HepG2 (cell line): ENCODE results near the gene PRKAG1. TPM values are rescaled to one million over a fixed set of nuclear protein-coding genes. Genes with fewer than 3 reads are reported as not detected.

Experiments
- ESRRA ChIP-seq: sonication (generic); formaldehyde crosslinking; IDR thresholded peaks from 2 replicates; pipeline ENCODE4 v1.5.1; 2020; ENCODE audit warnings: mild to moderate bottlenecking, low read depth, missing genetic modification reagents
- GZF1 ChIP-seq: sonication (generic); formaldehyde crosslinking; IDR thresholded peaks from 2 replicates; pipeline ENCODE4 v1.5.1; 2020; ENCODE audit warnings: mild to moderate bottlenecking, missing genetic modification reagents
- MATR3 ChIP-seq: sonication (generic); formaldehyde crosslinking; IDR thresholded peaks from 2 replicates; pipeline ENCODE4 v1.4.0; 2020; ENCODE audit warnings: missing genetic modification reagents
- MYNN ChIP-seq: sonication (generic); formaldehyde crosslinking; IDR thresholded peaks from 2 replicates; pipeline ENCODE4 v1.4.0; 2020; ENCODE audit warnings: mild to moderate bottlenecking, low read depth, missing genetic modification reagents
- NR3C1 ChIP-seq: sonication (generic); formaldehyde crosslinking; IDR thresholded peaks from 2 replicates; pipeline ENCODE4 v1.4.0; 2020; ENCODE audit warnings: missing genetic modification reagents
- POLR2AphosphoS5 ChIP-seq: IDR thresholded peaks from 2 replicates; pipeline ENCODE4 v1.6.1; 2012; ENCODE audit warnings: low read depth, low read length
- RAD51 ChIP-seq: fragments of 450-650 bp; IDR thresholded peaks from 2 replicates; pipeline ENCODE4 v1.6.1; 2016; ENCODE audit warnings: borderline replicate concordance
- RXRA ChIP-seq: sonication (generic); formaldehyde crosslinking; IDR thresholded peaks from 2 replicates; pipeline ENCODE4 v1.5.1; 2020; ENCODE audit warnings: missing genetic modification reagents
- SMC3 ChIP-seq: IDR thresholded peaks from 2 replicates; pipeline ENCODE4 v1.6.1; 2011; ENCODE audit warnings: low read length, improper control_type of control experiment
- STAT5B ChIP-seq: sonication (generic); formaldehyde crosslinking; IDR thresholded peaks from 2 replicates; pipeline ENCODE4 v1.4.0; 2020; ENCODE audit warnings: missing genetic modification reagents
- ZNF329 ChIP-seq: sonication (generic); formaldehyde crosslinking; IDR thresholded peaks from 2 replicates; pipeline ENCODE4 v1.9.0; 2021; ENCODE audit warnings: low read depth, mild to moderate bottlenecking, missing genetic modification reagents
- ZNF44 ChIP-seq: sonication (generic); formaldehyde crosslinking; IDR thresholded peaks from 2 replicates; pipeline ENCODE4 v1.5.1; 2020; ENCODE audit warnings: mild to moderate bottlenecking, missing genetic modification reagents
- ZNF558 ChIP-seq: sonication (generic); formaldehyde crosslinking; IDR thresholded peaks from 2 replicates; pipeline ENCODE4 v1.9.0; 2022; ENCODE audit warnings: mild to moderate bottlenecking, missing genetic modification reagents, borderline replicate concordance
- ZNF614 ChIP-seq: IDR thresholded peaks from 2 replicates; pipeline ENCODE4 v1.6.1; 2018; ENCODE audit warnings: missing biosample characterization, missing genetic modification reagents, inconsistent platforms, borderline replicate concordance
- ZNF615 ChIP-seq: sonication (generic); formaldehyde crosslinking; IDR thresholded peaks from 2 replicates; pipeline ENCODE4 v1.5.0; 2020; ENCODE audit warnings: mild to moderate bottlenecking, missing genetic modification reagents, borderline replicate concordance
- ZNF616 ChIP-seq: sonication (generic); formaldehyde crosslinking; IDR thresholded peaks from 2 replicates; pipeline ENCODE4 v1.5.0; 2020; ENCODE audit warnings: low read depth, mild to moderate bottlenecking, missing genetic modification reagents
- ZNF841 ChIP-seq: sonication (generic); formaldehyde crosslinking; IDR thresholded peaks from 2 replicates; pipeline ENCODE4 v1.8.1; 2023; ENCODE audit warnings: missing genetic modification reagents, borderline replicate concordance
- polyA plus RNA-seq, 8 experiments: library from polyadenylated mRNA; depleted of rRNA in 3 of 8; stranded (reverse) in 7 of 8; unstranded in 1 of 8; fragments of >200 nt; fragmentation: Illumina TruSeq in 4 of 8; extraction: Trizol in 4 of 8; gene quantifications; 2 replicates each; pipeline versions ENCODE4 v1.2.1 to v1.2.3, GENCODE V29; 2011 to 2016; ENCODE audit warnings: low read depth in 4 of 8, missing spikeins in 1 of 8, mixed read lengths in 1 of 8; ENCODE audit not compliant: insufficient read depth in 1 of 8
- total RNA-seq, 5 experiments: library from RNA; depleted of rRNA; stranded (reverse); fragments of >200 nt; fragmentation: Illumina TruSeq; extraction: Trizol; gene quantifications; 2 replicates each; pipeline ENCODE4 v1.2.3, GENCODE V29; 2016; ENCODE audit warnings: low read depth in 1 of 5
- TF ChIP-seq, protein P1 (sequence below): sonication (generic); formaldehyde crosslinking; IDR thresholded peaks from 2 replicates; pipeline ENCODE4 v1.4.0; 2020; ENCODE audit warnings: missing genetic modification reagents
- TF ChIP-seq, protein P2 (sequence below): sonication (generic); formaldehyde crosslinking; IDR thresholded peaks from 2 replicates; pipeline ENCODE4 v1.4.0; 2020; ENCODE audit warnings: missing genetic modification reagents
- TF ChIP-seq, protein P3 (sequence below): sonication (generic); formaldehyde crosslinking; IDR thresholded peaks from 2 replicates; pipeline ENCODE4 v1.4.0; 2020; ENCODE audit warnings: mild to moderate bottlenecking, missing genetic modification reagents

PRKAG1 gene
- total and polyA plus RNA-seq, 2 of the 13 experiments (the other 11 are each of a cell fraction or from before 2014, with no cell fraction given): 26.1 to 32.8 TPM

DNA sequence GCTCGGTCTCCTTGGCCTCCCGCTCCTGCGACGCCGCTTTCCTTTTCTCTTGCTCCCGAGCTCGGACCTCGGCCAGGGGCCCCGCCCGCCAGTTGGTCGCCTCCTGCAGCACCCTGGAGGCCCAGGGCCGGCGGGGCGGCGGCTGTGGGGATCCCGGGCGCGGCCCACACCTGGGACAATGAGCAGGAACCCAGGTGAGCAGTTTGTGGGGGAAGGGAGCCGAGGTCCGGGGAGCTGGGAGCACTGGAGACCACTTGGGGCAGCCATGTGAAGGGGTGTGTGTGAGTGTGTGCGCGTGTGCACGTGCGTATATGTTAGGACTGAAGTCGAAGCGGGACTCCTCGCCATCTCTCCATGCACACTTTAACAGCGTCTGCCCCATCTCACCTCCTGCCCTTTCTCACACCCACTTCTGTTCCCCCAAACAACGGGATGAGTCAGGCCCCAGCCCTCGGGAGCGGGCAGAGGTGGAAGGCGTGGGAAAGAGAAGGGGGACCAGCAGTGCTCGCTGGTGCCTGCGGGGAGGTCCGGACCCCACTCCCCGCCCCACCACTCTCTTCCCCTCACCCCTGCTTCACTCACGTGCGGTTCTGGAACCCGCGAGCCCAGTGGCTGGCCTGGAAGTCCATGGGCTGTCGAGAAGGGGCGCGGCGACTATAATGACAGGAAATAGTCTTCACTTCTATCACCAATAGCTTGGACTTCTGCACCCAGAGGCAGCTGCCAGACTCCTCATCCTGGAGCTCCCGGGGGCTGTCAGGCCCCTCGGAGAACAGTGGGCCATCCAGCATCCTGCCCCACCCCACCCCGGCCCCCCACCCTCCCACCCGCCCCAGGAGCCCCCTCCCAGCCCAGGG is 19.9 kb downstream of the PRKAG1 start (continued):
- TF ChIP-seq, protein P1, sequence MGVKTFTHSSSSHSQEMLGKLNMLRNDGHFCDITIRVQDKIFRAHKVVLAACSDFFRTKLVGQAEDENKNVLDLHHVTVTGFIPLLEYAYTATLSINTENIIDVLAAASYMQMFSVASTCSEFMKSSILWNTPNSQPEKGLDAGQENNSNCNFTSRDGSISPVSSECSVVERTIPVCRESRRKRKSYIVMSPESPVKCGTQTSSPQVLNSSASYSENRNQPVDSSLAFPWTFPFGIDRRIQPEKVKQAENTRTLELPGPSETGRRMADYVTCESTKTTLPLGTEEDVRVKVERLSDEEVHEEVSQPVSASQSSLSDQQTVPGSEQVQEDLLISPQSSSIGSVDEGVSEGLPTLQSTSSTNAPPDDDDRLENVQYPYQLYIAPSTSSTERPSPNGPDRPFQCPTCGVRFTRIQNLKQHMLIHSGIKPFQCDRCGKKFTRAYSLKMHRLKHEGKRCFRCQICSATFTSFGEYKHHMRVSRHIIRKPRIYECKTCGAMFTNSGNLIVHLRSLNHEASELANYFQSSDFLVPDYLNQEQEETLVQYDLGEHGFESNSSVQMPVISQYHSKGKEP: no peak
- TF ChIP-seq ZNF615 (CRISPR knock-in tag): no peak
- no peak for TF ChIP-seq NR3C1 (CRISPR knock-in tag)
- peak; percentile 95 for TF ChIP-seq ZNF616 (CRISPR knock-in tag)
- TF ChIP-seq SMC3: no peak
- no peak for TF ChIP-seq MATR3 (CRISPR knock-in tag)
- peak; percentile 27; the same call in 1 of the 2 replicates for TF ChIP-seq ZNF558 (CRISPR knock-in tag)
- TF ChIP-seq STAT5B: 0 out of 2 replicates have a peak, but pooled peaks have one; percentile 26
- TF ChIP-seq ZNF841 (CRISPR knock-in tag): 0 out of 2 replicates have a peak, but pooled peaks have one; percentile 88
- TF ChIP-seq ESRRA (CRISPR knock-in tag): 0 out of 2 replicates have a peak, but pooled peaks have one; percentile 39
- peak; percentile 74 for TF ChIP-seq ZNF329 (CRISPR knock-in tag)
- no peak for TF ChIP-seq RAD51
- TF ChIP-seq ZNF44 (CRISPR knock-in tag): no peak
- no peak for TF ChIP-seq RXRA
- TF ChIP-seq, protein P2, sequence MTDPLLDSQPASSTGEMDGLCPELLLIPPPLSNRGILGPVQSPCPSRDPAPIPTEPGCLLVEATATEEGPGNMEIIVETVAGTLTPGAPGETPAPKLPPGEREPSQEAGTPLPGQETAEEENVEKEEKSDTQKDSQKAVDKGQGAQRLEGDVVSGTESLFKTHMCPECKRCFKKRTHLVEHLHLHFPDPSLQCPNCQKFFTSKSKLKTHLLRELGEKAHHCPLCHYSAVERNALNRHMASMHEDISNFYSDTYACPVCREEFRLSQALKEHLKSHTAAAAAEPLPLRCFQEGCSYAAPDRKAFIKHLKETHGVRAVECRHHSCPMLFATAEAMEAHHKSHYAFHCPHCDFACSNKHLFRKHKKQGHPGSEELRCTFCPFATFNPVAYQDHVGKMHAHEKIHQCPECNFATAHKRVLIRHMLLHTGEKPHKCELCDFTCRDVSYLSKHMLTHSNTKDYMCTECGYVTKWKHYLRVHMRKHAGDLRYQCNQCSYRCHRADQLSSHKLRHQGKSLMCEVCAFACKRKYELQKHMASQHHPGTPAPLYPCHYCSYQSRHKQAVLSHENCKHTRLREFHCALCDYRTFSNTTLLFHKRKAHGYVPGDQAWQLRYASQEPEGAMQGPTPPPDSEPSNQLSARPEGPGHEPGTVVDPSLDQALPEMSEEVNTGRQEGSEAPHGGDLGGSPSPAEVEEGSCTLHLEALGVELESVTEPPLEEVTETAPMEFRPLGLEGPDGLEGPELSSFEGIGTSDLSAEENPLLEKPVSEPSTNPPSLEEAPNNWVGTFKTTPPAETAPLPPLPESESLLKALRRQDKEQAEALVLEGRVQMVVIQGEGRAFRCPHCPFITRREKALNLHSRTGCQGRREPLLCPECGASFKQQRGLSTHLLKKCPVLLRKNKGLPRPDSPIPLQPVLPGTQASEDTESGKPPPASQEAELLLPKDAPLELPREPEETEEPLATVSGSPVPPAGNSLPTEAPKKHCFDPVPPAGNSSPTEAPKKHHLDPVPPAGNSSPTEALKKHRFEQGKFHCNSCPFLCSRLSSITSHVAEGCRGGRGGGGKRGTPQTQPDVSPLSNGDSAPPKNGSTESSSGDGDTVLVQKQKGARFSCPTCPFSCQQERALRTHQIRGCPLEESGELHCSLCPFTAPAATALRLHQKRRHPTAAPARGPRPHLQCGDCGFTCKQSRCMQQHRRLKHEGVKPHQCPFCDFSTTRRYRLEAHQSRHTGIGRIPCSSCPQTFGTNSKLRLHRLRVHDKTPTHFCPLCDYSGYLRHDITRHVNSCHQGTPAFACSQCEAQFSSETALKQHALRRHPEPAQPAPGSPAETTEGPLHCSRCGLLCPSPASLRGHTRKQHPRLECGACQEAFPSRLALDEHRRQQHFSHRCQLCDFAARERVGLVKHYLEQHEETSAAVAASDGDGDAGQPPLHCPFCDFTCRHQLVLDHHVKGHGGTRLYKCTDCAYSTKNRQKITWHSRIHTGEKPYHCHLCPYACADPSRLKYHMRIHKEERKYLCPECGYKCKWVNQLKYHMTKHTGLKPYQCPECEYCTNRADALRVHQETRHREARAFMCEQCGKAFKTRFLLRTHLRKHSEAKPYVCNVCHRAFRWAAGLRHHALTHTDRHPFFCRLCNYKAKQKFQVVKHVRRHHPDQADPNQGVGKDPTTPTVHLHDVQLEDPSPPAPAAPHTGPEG (CRISPR knock-in tag): peak; percentile 66; the same call in 1 of the 2 replicates
- TF ChIP-seq POLR2AphosphoS5: no peak
- TF ChIP-seq, protein P3, sequence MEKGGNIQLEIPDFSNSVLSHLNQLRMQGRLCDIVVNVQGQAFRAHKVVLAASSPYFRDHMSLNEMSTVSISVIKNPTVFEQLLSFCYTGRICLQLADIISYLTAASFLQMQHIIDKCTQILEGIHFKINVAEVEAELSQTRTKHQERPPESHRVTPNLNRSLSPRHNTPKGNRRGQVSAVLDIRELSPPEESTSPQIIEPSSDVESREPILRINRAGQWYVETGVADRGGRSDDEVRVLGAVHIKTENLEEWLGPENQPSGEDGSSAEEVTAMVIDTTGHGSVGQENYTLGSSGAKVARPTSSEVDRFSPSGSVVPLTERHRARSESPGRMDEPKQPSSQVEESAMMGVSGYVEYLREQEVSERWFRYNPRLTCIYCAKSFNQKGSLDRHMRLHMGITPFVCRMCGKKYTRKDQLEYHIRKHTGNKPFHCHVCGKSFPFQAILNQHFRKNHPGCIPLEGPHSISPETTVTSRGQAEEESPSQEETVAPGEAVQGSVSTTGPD (CRISPR knock-in tag): no peak; the same call in 1 of the 2 replicates
- 0 out of 2 replicates have a peak, but pooled peaks have one; percentile 37 for TF ChIP-seq MYNN (CRISPR knock-in tag)
- TF ChIP-seq ZNF614 (CRISPR knock-in tag): 0 out of 2 replicates have a peak, but pooled peaks have one; percentile 51
- no peak for TF ChIP-seq GZF1 (CRISPR knock-in tag)
